Hippocampal formation (tissue), 2 donors: ENCODE data around the gene PP2D1.
"Not testable (repeated sequence)": the region's sequence is repeated elsewhere in the genome, so short reads cannot be mapped to it uniquely, and the experiment has no call there.

Source experiments
- DNase-seq, 2 donors: peaks; one replicate each; lab custom pipeline; 2025; lab: John Stamatoyannopoulos, UW

The PP2D1 gene, protein sequence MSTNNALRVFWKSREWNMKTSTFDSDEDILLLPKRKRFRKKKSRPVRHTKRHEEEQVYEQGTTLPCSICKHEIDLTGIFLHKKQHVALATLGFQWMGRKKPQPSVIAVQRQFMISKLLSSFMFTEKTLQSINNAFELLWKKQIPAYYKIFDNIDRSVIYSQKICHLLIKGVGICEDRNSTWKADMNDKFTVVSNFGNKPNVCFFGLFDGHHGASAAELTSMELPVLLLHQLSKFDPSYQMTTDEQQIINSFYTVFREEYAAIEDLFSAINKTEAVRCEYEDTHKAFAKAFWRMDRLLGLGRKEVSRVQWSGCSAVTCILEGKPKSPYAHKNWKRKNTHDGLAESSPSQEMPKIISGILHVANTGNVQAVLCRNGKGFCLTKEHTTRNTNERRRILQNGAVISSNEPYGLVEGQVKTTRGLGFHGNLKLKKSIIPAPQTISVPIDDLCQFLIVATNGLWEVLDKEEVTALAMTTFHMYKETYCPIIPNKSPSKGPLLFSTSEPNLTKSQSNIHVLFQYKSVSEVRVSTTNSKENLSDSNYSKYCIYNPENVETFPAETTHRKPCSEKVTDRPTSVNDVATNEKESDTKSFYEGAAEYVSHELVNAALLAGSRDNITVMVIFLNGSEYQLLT

DNA sequence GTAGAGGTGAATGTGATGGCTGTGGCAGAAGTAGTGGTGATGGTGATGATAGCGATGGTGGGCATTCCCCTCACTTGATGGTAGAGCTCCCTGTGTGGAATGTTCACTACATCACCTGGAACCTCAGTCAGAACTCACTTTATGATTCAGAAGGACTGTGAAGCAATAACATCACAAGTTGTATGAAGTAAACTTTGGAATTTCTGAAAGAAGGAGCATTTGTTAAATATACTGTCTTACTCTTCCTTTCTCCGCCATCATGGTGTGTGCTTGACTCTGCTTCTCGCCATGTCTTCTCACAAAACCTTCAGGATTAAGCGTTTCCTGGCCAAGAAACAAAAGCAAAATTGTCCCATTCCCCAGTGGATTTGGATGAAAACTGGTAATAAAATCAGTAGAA is at the start of gene PP2D1:
Gene PP2D1, minus strand, starts transcription at position 101 of the 400 bp plus-strand sequence. CDS start 192 bp downstream, outside the sequence.
- no peak for DNase-seq

DNA sequence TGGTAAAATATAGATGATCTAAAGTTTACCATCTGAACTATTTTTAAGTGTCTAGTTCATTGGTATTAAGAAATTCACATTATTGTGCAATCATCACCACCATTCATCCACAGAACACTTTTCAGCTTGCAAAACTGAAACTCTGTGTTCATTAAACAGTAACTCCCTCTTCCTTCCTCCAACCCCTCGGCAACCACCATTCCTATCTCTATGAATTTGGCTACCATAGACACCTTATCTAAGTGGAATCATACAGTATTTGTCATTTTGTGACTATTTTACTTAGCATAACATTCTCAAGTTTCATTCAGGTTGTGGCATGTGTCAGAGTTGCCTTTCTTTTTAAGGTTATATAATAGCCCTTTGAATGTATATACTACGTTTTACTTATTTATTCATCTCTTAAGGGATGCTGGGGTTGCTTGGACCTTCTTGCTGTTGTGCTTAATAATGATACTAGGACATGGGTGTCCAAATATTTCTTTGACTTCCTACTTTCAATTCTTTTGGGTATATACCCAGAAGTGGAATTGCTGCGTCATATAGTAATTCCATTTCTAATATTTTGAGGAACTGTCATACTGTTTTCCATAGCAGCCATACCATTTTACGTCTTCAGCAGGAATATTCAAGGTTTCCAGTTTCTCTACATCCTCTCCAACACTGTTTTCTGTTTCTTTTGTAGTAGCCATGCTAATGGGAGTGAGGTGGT is 49.1 kb upstream of the PP2D1 start:
- no peak for DNase-seq

DNA sequence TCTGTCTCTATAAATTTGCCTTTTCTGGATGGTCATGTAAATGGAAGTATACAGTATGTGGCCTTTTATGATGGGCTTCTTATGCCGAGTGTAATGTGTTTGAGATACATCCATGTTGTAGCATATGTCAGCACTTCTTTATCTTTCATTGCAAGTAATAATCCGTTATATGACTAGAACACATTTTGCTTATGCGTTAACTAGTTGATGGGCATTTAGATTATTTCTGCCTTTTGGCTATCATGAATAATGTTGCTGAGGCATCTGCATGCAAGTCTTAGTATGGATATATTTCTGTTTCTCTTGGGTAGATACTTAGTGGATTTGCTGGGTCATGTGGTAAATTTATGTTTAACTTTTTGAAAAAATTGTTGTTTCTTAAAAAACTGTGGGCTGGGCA is 47.9 kb upstream of the PP2D1 start:
- DNase-seq = no peak

DNA sequence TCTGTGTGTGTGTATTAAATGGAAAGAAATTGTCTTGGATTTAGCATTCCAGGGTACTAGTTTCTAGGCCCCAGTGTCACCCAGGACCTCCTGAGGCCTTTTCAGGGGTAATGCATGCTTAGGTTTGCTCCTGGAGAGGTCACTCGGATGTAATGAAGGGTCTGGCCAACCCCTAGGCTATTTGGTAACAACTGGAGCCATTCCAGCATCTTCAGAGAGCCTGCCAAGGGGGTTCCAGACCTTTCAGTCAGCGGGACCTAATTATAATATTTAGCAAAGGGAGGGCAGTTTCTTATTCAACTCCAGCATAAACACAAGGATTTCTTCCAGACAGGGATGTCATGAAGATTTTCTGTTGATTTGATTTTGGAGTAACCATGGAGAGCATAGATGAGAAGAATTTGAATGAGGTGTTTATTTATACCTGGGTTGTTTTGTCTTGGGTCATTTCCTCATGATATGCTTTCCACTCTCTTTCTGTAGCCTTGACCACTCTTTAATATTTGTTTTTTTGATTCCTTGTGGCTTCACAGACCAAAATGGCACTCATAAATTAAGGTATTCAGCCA is 45.6 kb upstream of the PP2D1 start:
- no peak for DNase-seq

DNA sequence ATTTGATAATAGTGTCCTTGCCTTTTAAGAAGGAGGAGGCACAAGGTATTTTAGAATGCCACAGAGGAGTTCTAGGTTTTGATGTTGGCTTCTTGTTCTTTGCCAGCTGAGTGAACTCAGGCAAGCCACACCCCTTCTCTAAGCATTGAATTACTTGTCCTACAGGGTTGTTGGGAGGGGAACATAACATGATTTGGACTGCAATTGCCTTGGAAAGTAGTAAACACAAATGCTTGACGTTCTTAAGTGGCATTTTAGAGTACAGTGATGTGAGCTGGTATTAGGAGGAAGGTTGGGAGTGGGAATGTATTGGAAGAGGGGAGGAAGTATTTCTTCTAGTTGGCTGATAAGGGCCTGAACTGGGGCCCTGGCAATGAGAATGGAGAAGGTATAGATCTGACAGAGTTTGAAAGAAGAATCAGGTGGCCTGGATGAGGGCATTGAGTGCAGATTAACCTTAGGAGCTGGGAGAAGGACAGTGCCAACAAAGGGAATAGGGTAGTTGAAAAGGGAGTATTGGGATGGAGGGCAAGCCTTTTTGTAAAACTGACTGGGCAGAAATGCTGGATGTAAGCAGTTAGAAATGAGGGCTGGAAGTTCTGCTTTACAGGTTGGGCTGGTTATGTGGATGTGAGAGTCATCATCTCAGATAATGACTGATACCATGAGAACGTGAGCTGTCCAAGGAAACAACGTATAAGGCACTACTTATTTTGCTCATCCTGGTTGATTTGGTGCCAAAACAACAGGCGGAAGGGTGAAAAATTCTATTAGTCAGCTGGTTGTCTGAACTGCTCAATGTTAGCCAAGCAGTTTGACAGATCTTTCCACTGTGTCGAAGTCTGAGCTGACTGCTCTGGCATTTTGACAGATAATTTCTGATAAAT is 44.9 kb upstream of the PP2D1 start:
- DNase-seq = no peak

DNA sequence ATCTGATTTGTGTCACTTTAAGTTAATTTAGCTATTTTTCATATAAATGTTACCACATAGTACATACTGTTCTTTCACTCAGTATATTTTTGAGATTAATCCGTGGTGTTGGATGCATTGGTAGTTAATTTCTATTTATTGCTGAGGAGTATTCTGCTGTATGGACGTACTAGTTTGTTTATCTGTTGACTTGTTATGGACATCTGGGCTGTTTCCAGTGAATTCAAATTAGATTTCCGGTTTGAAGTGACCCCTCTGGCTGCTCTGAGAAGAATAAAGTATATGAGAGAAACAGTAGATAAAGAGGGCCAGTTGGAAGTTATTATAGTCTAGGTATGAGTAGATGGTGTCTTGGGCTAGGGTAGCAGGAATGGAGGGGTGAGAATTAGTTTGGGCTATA is 43.8 kb upstream of the PP2D1 start:
- no peak for DNase-seq

DNA sequence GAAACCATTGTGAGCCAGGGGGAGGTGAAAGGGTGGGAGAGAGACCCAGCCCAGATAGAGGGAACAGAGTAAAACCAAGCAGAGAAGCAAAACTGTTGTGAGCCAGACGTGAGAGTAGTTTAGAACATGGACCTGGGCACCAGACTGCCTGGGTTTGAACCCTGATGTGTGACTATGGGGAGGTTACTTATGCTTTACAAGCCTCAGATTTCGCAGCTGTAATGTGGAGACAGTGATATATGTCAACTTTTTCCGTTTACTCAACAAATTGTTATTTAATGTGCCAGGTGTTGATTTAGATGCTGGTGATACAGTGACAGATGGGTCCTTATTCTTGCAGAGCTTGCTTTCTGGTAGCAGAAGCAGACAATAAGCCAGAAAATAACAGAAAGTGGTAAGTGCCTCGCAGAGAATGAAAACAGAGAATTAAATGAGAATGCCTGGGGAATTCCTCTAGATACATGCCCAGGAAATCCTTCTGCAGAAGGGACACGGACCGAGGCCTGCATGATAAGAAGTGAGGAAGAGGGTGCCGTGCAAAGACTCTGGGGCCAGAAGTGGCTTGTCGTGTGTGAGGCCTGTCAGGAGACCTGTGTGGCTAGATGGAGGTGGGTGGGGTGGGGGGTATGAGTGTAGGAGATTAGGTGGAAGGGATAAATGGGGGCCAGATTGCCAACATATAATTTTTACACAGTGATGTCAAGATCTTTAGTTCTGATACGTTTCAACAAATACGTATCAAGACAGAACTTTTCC is 43.1 kb upstream of the PP2D1 start:
- DNase-seq = peak in 1 of 2 donors; percentile 31

DNA sequence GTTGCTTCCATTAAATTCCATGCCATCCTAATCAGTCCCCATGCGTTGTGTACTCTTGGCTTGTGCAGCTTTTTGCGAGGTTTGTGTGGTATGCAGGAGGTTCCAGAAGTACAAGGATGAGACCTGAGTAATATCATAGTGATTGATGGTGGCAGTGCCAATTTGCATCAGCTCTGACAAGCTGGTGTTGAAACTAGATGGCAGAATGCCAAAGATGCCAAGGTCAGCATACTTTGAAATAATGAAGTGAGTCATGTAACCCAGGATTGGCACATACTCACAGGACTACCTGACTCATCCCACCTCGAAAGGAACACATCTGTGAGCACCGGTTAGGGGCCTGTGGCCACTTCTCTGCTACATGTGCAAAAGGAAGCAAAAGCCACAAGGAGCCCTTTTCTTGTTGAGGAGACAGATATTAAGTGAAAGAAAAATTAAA is 42.5 kb upstream of the PP2D1 start:
- DNase-seq = no peak

DNA sequence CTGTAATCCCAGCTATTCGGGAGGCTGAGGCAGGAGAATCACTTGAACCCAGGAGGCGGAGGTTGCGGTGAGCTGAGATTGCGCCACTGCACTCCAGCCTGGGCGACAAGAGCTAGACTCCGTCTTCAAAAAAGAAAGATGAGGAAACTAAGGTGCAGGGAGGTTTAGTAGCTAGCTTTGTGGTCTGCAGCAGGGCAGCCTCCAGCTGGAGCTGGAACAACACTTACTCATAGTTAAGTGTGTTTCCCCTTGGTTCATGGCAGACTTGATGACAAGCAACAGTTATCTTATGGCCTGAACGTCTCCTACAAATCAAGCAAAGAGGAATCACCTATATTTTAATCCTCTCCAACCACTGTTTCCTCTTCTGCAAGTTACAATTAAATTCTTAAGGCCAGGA is 40.8 kb upstream of the PP2D1 start:
- no peak for DNase-seq

DNA sequence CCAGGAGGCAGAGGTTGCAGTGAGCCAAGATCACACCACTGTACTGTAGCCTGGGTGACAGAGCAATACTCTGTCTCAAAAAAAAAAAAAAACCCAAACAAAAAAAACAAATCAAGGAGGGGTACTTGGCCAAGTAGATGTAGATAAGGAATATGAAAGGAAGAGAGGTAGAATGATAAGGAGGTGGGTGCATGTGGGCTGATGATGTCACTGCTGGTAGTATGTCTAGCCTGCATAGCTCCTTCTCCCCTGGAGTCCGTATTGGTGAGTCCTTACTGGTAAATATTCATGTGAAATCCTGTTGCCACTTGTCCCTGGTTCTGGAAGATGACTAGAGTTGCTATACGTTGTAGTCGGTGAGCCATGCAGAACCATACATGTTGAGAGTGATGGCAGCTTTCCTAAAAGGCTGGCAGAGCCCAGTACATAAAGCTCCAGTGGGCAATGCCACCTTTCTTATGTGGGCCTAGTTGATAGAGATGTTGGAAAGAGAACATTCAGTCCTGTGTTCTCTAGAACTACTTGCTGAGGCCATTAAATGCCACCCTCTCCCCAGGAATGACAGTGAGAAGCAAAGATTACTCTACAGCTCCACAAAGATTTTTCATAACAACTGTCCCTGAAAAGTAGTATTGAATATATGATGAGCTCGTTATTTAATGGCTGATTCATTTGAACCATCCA is 39.2 kb upstream of the PP2D1 start:
- DNase-seq = no peak

DNA sequence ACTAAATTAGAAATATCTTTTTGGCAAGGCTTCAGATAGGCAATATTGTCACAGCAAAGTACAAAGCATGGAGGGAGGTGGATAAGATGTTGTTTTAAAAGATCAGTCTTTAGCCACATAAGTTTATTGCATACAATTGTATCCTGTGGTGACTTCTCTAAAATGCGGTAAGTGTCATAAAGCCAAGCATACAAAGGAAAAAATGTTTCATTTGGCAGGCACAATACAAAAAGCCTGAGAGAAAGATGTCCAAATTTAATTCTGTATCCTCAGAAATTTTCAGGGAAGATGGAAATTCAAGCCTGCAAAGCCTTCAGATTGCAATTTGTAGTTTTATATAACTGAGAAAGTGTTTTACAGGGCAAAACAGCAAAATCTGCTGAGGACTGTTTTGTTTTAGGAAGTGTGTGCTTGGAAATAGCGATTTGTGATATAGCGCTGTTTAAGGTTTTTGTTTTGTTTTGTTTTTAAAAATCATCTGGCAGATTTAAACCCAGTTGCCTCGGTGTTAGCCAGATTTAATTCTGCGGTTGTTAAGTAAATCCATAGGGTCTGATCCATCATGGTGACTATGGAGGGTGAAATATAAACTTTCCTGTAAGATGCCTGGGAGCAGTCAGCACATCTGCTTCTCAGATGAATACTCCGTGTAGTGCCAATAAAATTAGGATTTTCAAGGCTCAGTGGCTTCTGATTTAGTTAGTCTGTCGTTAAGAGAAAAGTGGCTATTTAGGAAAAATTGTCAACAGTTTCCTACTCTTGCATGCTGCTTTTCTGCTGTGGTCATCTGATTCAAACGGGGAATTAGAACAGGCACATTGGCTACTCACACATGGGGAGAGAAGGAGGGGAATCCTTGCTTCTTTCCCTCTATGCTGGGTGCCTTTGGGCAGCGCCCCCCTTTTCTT is 36.2 kb upstream of the PP2D1 start:
- DNase-seq = no peak

DNA sequence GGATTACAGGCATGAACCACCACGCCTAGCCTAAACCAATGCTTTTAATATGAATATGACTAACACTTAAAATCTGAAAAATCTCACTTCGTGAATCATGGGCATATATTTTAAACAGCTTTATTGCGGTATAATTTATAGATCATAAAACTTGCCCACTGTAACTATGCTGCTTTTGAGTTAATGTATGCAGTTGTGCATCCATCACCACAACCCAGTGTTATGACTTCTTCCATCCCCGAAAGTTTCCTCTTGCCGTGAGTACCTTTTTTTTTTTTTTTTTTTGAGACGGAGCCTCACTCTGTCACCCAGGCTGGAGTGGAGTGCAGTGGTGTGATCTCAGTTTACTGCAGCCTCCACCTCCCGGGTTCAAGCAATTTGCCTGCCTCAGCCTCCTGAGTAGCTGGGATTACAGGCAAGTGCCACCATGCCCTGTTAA is 35.3 kb upstream of the PP2D1 start:
- DNase-seq = no peak

DNA sequence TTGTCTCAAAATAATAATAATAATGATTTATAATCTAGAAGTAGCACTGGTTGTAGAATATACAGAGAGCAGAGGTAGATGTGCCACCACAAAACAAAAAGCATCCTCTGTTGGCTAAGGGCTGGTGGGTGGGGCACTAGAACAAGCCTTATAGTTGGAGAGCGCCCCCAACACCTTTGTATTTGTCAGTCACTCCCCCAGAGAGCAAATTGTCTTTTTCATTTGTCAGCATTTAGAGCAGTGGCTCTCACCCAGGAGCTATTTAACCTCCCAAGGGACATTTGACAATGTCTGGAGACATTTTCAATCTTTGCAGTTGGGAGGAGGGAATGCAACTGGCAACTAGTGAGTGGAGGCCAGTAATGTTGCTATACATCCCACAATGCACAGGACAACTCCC is 34.5 kb upstream of the PP2D1 start:
- no peak for DNase-seq

DNA sequence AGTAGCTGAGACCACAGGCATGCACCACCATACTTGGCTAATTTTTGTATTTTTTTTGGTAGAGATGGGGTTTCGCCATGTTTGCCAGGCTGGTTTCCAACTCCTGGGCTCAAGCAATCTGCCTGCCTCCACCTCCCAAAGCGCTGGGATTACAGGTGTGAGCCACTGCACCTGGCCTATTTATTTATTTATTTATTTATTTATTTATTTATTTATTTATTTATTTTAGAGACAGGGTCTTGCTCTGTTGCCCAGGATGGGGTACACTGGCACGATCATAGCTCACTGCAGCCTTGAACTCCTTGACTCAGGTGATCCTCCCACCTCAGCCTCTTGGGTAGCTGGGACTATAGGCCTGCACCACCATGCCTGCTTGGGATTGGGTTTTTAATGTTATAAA is 33.1 kb upstream of the PP2D1 start:
- not testable (repeated sequence) for DNase-seq

DNA sequence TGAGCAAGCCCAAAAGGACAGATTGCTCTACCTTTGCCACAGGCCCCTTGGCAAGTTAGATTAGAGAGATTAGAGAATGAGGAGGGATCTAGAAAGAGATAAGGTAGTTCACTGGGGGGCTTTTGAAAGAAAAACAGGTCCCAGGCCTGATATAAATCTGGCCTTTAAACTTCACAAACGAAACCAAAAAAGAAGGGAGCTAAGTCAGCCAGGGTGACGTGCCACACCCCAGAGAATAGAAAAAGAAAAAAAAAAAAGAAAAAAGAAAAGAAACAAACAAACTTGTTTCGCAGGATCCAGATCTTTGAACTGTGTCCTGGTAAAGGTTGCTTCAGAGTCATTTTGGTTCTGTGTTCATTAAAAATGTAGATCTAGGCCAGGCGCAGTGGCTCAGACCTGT is 31.8 kb upstream of the PP2D1 start:
- no peak for DNase-seq

DNA sequence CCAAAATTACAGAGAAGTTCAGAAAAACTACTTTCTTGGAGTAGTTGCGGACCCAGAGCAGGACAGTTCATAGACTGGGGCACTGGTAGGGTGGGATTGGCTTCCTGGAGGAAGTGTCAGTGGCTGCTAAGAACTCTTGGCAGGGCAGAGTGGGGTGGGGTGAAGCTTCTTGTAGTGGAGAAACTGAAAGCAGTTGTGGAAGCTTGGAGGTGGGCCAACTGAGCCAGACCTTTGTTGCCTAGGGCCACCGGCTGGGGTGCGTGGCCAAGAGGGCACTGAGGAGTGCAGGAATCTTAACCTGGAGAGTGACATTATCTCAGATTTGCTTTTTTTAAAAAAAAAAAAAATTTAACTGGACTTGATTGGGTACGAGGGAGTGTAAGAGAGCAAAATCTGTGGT is 31.3 kb upstream of the PP2D1 start:
- peak in 1 of 2 donors; percentile 35 for DNase-seq

DNA sequence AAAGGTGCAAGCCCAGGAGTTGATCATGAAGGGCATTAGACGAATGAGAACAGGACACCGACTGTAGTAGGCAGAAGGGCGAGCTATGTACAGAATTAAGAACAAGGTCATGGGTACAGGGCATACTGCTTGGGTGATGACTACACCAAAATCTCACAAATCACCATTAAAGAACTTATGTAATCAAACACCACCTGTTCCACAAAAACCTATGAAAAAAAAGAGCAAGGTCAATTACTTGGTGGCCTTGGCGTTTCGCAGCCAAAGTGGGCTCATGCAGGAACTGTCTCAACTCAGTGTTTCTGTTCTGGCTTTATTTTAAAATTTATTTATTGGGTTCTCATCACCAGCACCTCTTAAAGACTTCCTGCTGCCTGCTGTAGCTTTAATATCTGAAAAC is 30.3 kb upstream of the PP2D1 start:
- no peak for DNase-seq

DNA sequence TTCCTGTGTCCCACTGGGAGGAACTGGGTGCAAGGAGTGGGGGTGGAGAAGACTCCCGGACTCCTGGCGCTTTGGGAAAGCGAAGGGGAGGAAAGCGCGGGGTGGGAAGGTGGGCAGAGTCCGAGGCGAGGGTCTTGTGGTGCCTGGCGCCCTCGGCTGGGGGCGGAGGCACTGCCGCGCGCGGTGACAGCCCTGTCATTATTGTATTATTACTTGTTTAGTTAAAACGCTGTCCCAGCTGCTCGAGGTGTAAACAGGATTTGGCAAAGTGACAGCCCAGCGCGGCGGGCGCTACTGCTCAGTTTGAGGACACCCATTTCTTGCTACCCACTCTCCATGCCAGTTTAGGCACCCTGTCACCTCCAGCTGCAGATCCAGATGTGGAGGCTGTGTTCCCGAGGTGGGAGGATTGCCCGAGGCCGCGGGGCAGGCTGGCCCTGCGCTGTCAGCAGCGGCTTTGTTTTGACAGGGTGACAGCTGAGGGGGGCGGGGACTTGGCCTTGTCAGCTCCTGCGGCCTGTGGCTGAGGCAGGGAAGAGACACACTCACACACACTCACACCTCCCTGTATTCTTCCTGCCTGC is 29.2 kb upstream of the PP2D1 start:
- DNase-seq = peak; percentile 90 to 96
